SK-N-SH treated with all-trans-retinoic acid at 6 μM for 48 hours (cell line): ENCODE measurements around the gene RIC8B.
A peak's percentile ranks its signal among the peaks of the same experiment; 100 is the strongest.

Experiments
- ATAC-seq: fragments of 200-7000 bp; cut with Tn5 transposase; 3 replicates; pipeline ENCODE4 v1.9.1; 2020; ENCODE audit warnings: mild to moderate bottlenecking, moderate library complexity
- ARNTL ChIP-seq: fragments of 450-650 bp; formaldehyde crosslinking; IDR thresholded peaks from 2 replicates; pipeline ENCODE4 v1.5.0; 2020; ENCODE audit warnings: low read depth, mild to moderate bottlenecking, moderate library complexity, borderline replicate concordance
- BACH2 ChIP-seq: fragments of 250-450 bp; sonication (Bioruptor Pico); IDR thresholded peaks from 2 replicates; pipeline ENCODE4 v1.9.0; 2021; ENCODE audit warnings: mild to moderate bottlenecking, borderline replicate concordance
- CREB5 ChIP-seq: fragments of 250-450 bp; sonication (Bioruptor Pico); IDR thresholded peaks from 2 replicates; pipeline ENCODE4 v1.5.1; 2020; ENCODE audit warnings: low read depth, mild to moderate bottlenecking, moderate library complexity
- CSDC2 ChIP-seq: fragments of 250-450 bp; sonication (Bioruptor Pico); IDR thresholded peaks from 2 replicates; pipeline ENCODE4 v1.5.0; 2020; ENCODE audit warnings: mild to moderate bottlenecking, moderate library complexity
- GLIS3 ChIP-seq: fragments of 250-450 bp; sonication (Bioruptor Pico); IDR thresholded peaks from 2 replicates; pipeline ENCODE4 v1.5.0; 2020; ENCODE audit warnings: mild to moderate bottlenecking, moderate library complexity
- ISL1 ChIP-seq: fragments of 250-450 bp; sonication (Bioruptor Pico); IDR thresholded peaks from 2 replicates; pipeline ENCODE4 v2.1.2; 2022; ENCODE audit warnings: mild to moderate bottlenecking, moderate library complexity
- OSR1 ChIP-seq: fragments of 250-450 bp; sonication (Bioruptor Pico); IDR thresholded peaks from 2 replicates; pipeline ENCODE4 v1.8.0; 2022; ENCODE audit warnings: moderate library complexity, mild to moderate bottlenecking, inconsistent platforms
- PATZ1 ChIP-seq: fragments of 250-450 bp; sonication (Bioruptor Pico); IDR thresholded peaks from 2 replicates; pipeline ENCODE4 v1.8.0; 2020; ENCODE audit warnings: mild to moderate bottlenecking, moderate library complexity, borderline replicate concordance
- POU6F1 ChIP-seq: fragments of 250-450 bp; sonication (Bioruptor Pico); IDR thresholded peaks from 2 replicates; pipeline ENCODE4 v1.8.0; 2021; ENCODE audit warnings: low read depth, mild to moderate bottlenecking, moderate library complexity, borderline replicate concordance
- PPARA ChIP-seq: fragments of 250-450 bp; sonication (Bioruptor Pico); IDR thresholded peaks from 2 replicates; pipeline ENCODE4 v1.5.0; 2020; ENCODE audit warnings: mild to moderate bottlenecking, borderline replicate concordance
- RARB ChIP-seq: fragments of 250-450 bp; sonication (Bioruptor Pico); IDR thresholded peaks from 2 replicates; pipeline ENCODE4 v1.8.0; 2021; ENCODE audit warnings: mild to moderate bottlenecking, moderate library complexity
- SNAI2 ChIP-seq: fragments of 250-450 bp; sonication (Bioruptor Pico); IDR thresholded peaks from 2 replicates; pipeline ENCODE4 v1.5.0; 2020; ENCODE audit warnings: mild to moderate bottlenecking, moderate library complexity
- TCF4 ChIP-seq: fragments of 250-450 bp; sonication (Bioruptor Pico); IDR thresholded peaks from 2 replicates; pipeline ENCODE4 v1.8.0; 2021; ENCODE audit warnings: mild to moderate bottlenecking, moderate library complexity, borderline replicate concordance
- TOX ChIP-seq: fragments of 250-450 bp; sonication (Bioruptor Pico); IDR thresholded peaks from 2 replicates; pipeline ENCODE4 v1.8.0; 2021; ENCODE audit warnings: mild to moderate bottlenecking, moderate library complexity, borderline replicate concordance
- TSHZ2 ChIP-seq: fragments of 250-450 bp; sonication (Bioruptor Pico); IDR thresholded peaks from 2 replicates; pipeline ENCODE4 v1.5.0; 2020; ENCODE audit warnings: mild to moderate bottlenecking, moderate library complexity
- ZC3H10 ChIP-seq: fragments of 250-450 bp; sonication (Bioruptor Pico); IDR thresholded peaks from 2 replicates; pipeline ENCODE4 v1.5.1; 2021; ENCODE audit warnings: mild to moderate bottlenecking, moderate library complexity
- ZFP3 ChIP-seq: fragments of 250-450 bp; sonication (Bioruptor Pico); IDR thresholded peaks from 2 replicates; pipeline ENCODE4 v1.5.0; 2020; ENCODE audit warnings: mild to moderate bottlenecking, moderate library complexity
- ZFP30 ChIP-seq: fragments of 450-650 bp; formaldehyde crosslinking; IDR thresholded peaks from 2 replicates; pipeline ENCODE4 v1.5.0; 2022; ENCODE audit warnings: mild to moderate bottlenecking, moderate library complexity
- ZNF565 ChIP-seq: fragments of 450-650 bp; formaldehyde crosslinking; conservative IDR thresholded peaks from 2 replicates; pipeline ENCODE4 v1.5.0; 2020; ENCODE audit warnings: low read depth, mild to moderate bottlenecking, moderate library complexity
- ZNF70 ChIP-seq: fragments of 450-650 bp; formaldehyde crosslinking; IDR thresholded peaks from 2 replicates; pipeline ENCODE4 v1.5.0; 2020; ENCODE audit warnings: mild to moderate bottlenecking, moderate library complexity
- ZNF8 ChIP-seq: fragments of 450-650 bp; formaldehyde crosslinking; IDR thresholded peaks from 2 replicates; pipeline ENCODE4 v1.5.0; 2020; ENCODE audit warnings: mild to moderate bottlenecking, moderate library complexity

The RIC8B gene

GRCh38 chr12:106897981-106898901 lies 123.8 kb downstream of the RIC8B start (continued):
- TF ChIP-seq CREB5 (CRISPR knock-in tag) (no peak), OSR1 (CRISPR knock-in tag) (no peak), ZNF8 (CRISPR knock-in tag) (no peak), SNAI2 (CRISPR knock-in tag) (no peak), ZC3H10 (no peak), ISL1 (CRISPR knock-in tag) (no peak), PPARA (no peak), ZFP3 (no peak), ZFP30 (no peak), ZNF565 (CRISPR knock-in tag) (no peak)

- TF ChIP-seq TOX (CRISPR knock-in tag) (no peak), ZFP3 (no peak), PPARA (no peak), ARNTL (CRISPR knock-in tag) (no peak), ZC3H10 (no peak)
- ATAC-seq: no peak
Measured at GRCh38 chr12:106900554-106900953, 126.1 kb downstream of the RIC8B start.

GRCh38 chr12:106901276-106901675 lies 126.8 kb downstream of the RIC8B start:
- no peak for ATAC-seq

GRCh38 chr12:106902053-106902452 lies 127.6 kb downstream of the RIC8B start:
- ATAC-seq: no peak
- TF ChIP-seq PATZ1 (CRISPR knock-in tag): no peak
- TF ChIP-seq OSR1 (CRISPR knock-in tag): no peak
- no peak for TF ChIP-seq GLIS3 (CRISPR knock-in tag)
- TF ChIP-seq RARB (CRISPR knock-in tag): no peak
- TF ChIP-seq TCF4 (CRISPR knock-in tag): no peak
- TF ChIP-seq CSDC2 (CRISPR knock-in tag): no peak
- no peak for TF ChIP-seq TOX (CRISPR knock-in tag)
- TF ChIP-seq ARNTL (CRISPR knock-in tag): no peak
- no peak for TF ChIP-seq ZFP3
- TF ChIP-seq ZNF70 (CRISPR knock-in tag): no peak
- TF ChIP-seq ISL1 (CRISPR knock-in tag): no peak
- TF ChIP-seq TSHZ2 (CRISPR knock-in tag): no peak
- no peak for TF ChIP-seq ZC3H10
- TF ChIP-seq SNAI2 (CRISPR knock-in tag): no peak
- TF ChIP-seq BACH2 (CRISPR knock-in tag): no peak
- TF ChIP-seq CREB5 (CRISPR knock-in tag): no peak

More at GRCh38 chr12:106901276-106901675, 126.8 kb downstream of the RIC8B start:
- TF ChIP-seq TOX (CRISPR knock-in tag): no peak
- TF ChIP-seq ISL1 (CRISPR knock-in tag): 0 out of 2 replicates have a peak, but pooled peaks have one; percentile 7
- TF ChIP-seq POU6F1 (CRISPR knock-in tag): no peak
